HG02840 (cell line): ENCODE measurements around the gene PCBD1.
"Not testable (repeated sequence)": the region's sequence is repeated elsewhere in the genome, so short reads cannot be mapped to it uniquely, and the experiment has no call there.

Experiments
- ATAC-seq: cut with Tn5 transposase; IDR thresholded peaks from one replicate; pipeline ENCODE4 v1.9.1; 2021; ENCODE audit warnings: mild to moderate bottlenecking, moderate library complexity, moderate number of reproducible peaks; ENCODE audit not compliant: unreplicated experiment, low FRiP score

The PCBD1 gene

GRCh38 chr10:70879207-70879606 is 9.2 kb downstream of the PCBD1 start:
- no peak for ATAC-seq

GRCh38 chr10:70874061-70874460 is 14.3 kb downstream of the PCBD1 start:
- no peak for ATAC-seq

- no peak for ATAC-seq
Measured at GRCh38 chr10:70872291-70872690, 16.1 kb downstream of the PCBD1 start.

GRCh38 chr10:70866424-70866823 is 21.9 kb downstream of the PCBD1 start:
- no peak for ATAC-seq

DNA sequence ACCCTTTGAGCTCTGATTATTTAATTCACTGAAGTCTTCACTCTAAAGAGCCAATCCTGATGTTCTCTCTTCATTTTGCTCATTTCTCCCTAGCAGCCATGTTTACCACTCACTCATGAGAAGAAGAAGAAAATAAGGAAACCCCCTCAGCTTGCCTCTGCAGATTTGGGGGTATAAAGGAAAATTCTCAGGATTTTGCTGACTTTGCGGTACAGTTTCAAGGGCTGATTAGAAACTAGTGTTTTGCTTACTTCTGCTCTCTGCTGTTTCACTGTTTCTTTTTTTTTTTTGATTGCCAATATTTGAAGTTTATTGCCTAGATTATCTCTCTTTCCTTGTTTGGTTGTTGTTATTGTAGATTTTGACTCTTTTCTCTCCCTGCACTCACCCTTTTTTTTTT is 23.4 kb downstream of the PCBD1 start:
- ATAC-seq, result no peak

DNA sequence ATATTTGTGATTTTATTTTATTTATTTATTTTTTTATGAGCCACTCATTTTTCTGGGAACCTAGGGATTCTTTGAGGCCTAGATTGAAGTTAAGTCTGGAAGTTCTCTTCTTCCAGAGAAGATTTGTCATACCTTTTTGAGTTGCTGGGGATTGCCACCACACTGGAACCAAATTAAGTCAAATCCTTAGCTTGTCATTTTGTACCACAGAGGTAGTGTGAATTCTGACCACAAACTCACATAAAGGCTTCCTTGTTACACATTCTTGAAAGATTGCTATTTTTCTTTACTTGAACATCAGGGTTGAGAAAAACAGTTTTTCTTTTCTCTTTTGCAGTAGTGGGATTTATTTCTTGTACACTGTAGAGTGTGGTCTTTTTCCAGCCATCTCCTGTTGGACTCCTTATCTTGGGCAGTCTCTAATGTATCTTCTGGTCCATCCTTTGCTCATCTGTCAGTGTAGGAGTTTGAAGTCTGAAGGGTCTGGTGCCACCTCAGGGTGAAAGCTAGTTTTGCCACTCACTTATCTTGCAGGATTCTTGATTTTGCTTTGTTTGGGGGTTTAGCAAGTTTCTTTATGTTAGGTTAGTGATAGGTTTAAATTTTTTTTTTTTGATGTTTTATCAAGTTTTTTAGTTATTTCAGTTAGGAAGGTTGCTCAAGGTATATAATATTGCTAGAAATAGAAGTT is 24.8 kb downstream of the PCBD1 start:
- ATAC-seq, result no peak

DNA sequence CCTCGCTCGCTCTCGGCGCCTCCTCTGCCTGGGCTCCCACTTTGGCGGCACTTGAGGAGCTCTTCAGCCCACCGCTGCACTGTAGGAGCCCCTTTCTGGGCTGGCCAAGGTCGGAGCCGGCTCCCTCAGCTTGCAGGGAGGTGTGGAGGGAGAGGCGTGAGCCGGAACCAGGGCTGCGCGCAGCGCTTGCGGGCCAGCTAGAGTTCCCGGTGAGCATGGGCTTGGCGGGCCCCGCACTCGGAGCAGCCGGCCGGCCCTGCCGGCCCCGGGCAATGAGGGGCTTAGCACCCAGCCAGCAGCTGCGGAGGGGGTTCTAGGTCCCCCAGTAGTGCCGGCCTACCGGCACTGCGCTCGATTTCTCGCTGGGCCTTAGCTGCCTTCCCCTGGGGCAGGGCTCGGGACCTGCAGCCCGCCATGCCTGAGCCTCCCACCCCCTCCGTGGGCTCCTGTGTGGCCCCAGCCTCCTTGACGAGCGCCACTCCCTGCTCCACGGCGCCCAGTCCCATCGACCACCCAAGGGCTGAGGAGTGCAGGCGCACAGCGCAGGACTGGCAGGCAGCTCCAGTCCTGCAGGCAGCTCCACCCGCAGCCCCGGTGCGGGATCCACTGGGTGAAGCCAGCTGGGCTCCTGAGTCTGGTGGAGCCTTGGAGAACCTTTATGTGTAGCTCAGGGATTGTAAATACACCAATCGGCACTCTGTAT is 26.7 kb downstream of the PCBD1 start:
- ATAC-seq, result not testable (repeated sequence)

DNA sequence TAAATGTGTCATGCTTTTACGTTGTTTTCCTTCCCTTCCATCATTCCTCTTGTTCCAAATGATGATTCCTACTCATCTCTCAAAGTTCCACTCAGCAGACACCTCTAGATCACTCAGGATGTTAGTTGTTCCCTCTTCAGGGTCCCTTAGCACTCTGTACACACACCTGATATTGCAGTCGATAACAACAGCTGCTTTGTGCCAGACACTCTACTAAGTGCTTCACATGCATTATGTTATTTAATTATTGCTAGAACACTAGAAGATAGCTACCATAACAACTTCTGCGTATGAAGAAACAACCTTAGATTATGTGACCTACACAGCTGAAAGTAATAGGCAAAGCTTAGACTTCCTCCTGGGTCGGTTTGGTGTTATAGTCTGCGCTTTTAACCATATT is 29.6 kb downstream of the PCBD1 start:
- no peak for ATAC-seq

- ATAC-seq, result no peak
Measured at GRCh38 chr10:70856454-70856853, 31.9 kb downstream of the PCBD1 start.

- ATAC-seq, result no peak
Measured at GRCh38 chr10:70853457-70853856, 34.9 kb downstream of the PCBD1 start.

DNA sequence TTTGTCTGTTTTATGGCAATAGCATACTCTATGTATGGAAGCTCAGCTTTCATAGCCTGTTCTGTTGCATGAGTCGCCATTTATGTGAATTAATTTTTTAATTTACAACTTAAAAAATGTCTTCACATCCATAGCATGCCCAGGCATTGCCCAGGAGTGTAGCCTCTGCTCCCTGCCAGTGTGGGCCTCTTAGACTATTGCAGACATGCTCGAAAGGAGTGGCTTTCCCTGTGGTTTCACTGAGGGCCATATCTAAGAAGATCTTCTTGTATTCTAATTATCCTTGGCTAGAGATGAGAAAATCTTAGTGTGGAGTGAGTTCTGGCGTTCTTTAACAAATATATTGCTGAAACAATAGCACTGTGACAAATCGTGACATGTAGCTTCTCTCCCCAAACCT is 35.3 kb downstream of the PCBD1 start:
- no peak for ATAC-seq

DNA sequence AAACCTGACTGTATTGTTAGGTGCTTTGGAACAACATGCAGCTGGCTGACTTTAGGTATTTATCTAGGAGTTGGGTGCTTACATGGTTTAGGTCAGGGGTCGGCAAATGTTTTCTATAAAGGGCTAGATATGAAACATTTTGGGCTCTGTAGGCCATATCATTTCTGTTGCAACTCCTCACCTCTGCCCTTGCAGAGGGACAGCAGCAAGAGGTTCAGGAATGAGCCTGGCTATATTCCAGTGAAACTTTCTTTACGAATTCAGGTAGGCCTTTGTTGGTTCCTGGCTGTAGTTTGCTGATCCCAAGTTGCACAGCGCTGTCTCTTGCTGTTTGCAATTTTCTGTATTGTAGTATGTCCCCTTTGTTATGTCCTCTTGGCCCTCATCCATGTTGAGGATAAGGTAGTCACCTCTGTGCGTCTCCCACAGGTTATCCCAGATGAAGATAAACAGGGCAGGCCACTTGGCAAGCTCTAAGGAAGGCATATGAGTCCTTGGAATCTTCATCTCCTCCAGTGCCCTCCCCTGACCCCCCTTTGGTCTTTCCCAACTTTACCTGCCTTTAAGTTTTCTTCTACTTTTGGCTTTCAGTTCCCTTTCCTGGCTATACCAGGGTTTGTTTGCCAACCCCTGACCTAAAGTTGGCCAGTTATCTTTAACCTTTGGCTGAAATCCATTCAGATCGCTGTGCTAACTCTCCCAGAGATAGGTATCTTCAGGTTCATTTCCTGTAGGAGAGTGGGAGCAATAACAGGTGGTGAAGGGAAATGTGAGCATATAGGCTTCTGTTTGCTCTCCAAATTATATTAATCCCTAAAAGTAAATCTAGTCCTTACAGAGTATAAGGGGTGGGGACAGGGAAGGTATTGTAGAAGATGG is 36.5 kb downstream of the PCBD1 start:
- no peak for ATAC-seq

DNA sequence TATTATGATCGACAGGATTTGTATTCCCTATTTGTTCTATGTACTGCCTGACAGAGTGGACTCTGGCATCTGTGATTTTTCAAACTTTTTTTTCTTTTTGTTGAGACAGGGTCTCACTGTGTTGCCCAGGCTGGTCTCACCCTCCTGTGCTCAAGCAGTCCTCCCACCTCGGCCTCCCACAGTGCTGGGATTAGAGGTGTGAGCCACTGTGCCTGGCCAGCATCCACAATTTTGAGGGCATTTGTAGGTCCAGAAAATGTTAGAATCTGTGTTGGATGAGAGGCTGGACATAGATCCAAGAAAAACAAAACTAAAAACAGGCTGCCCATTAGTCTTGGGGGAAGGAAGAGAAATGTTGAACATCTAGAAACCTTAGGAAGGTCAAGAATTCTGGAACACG is 38.3 kb downstream of the PCBD1 start:
- ATAC-seq, result no peak

DNA sequence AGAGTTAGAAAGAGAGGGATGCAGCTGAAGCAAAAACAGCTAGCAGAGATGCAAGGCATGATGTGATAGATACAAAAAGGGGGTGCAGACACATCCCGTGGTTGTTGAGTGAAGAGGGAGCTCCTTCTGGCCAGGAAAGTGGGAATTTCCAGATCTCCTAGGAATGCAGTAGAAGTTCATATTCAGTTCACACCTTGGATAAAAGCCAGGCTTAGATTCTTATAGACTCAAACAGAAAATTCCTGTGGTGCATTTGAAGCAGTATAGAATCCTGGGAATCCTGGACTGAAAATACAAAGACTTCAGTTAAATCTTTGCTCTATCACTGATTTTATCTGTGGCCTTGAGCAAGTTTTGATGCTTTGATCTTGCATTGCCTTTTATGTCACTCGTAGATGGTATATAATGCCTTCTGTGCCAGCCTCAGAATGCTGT is 38.8 kb downstream of the PCBD1 start:
- no peak for ATAC-seq

DNA sequence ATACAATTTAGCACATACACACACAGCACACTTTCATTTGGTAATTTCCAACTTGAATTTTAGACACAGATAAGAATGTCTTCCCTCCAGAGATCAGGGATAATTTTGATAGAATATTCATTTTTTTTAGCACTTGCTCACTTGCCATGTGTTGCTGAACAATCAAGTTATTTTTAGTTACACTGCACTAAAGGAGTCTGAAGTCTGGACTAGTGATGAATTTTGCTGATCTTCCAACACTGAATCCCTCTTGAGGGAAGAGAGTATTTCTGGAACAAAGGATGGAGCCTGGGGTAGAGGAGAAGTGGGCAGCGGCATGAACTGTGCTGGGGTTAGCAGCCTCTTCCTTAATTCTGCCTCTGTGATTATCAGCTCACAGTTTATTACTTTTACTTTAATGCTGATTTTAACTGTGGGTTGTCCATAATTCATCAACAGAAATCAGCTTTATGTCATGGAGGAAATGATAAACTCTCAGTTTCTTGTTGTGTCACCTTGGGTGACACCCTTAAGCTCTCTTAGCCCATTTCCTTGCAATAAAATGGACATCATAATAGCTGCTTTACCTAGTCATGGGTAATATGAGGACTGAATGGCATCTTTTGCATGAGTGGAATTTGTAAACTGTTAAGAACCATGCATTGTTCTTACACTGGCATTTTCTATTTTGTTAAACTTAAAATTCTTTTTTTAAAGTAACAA is 40.6 kb downstream of the PCBD1 start:
- ATAC-seq, result no peak

- no peak for ATAC-seq
Measured at GRCh38 chr10:70846795-70847194, 41.6 kb downstream of the PCBD1 start.

GRCh38 chr10:70845816-70846215 is 42.5 kb downstream of the PCBD1 start:
- no peak for ATAC-seq

- ATAC-seq, result no peak
Measured at GRCh38 chr10:70845256-70845655, 43.1 kb downstream of the PCBD1 start.

GRCh38 chr10:70843776-70844489 is 44.4 kb downstream of the PCBD1 start:
- ATAC-seq, result no peak

DNA sequence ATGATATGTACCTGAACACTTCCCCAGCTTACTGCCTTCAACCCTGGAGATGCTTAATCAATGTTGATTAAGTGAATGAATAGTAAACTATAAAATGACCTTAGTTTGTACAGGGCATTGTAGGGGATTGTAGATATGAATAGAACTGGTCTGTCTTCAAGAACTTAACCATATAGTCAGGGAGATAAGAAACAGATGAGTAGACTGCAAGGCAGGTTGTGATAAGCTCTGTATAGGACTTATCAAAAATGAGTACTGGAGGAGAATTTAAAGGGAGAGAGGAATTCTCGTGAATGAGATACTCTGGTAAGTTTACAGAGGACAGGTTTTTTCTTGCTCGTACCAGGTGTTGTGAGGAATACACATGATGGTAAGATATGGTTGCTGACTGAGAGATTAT is 45.0 kb downstream of the PCBD1 start:
- no peak for ATAC-seq
